ENCODE data around the gene GRIN3A.

GRIN3A gene

GRCh38 chr9:101702257-101702656 lies 36.2 kb downstream of the GRIN3A start:
- Histone ChIP-seq H3K36me3 (ENCODE audit: control insufficient read depth, insufficient read depth, low read length) (no peaks in the 10 kb centered on the region), H3K4me1 (ENCODE audit: control insufficient read depth, insufficient read depth, low read length) (no peaks in the 10 kb centered on the region), H3K27me3 (ENCODE audit: control insufficient read depth, insufficient read depth, low read length) (no peaks in the 10 kb centered on the region), H3K9me3 (ENCODE audit: control insufficient read depth, insufficient read depth, low read length) (no peaks in the 10 kb centered on the region), H3K9ac (ENCODE audit: low read depth, low read length) (no peak overlapping the region), H3K4me3 (ENCODE audit: low read depth, low read length) (no peak overlapping the region)

DNA sequence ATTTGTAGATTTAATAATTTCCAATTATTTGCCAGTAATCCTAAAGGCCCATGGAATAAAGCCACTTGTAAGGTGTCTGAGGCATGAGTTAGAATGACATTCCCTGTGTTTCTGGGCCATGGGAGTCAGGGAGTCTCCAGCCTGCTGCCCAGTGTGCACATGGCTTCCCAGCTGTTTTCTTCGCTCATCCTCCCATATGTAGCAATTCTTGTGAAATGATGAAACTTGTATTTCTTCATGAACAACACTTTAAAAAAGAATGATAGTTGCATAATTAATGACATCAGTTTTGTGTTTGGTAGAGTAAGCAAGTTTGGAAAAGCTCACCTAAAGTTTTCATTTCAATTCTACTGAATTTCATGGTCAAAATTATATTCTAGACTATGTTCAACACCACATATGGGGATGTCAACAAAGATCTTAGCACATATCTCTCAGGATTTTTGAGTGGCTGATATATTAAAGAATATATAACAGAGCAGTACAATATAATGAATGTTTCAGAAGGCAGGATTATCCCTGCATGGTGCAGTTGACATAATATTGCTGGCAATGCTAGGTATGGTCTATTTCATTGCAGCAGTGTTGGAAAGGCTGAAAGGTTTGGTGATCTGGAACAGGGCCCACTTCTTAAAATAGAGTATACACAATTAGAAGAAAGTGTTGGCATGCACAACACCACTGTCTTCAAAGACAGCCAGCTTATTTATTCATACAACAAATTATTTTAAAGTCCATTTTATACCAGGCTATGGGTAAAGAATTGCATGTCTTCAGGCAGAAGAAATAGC lies 44.7 kb downstream of the GRIN3A start:
- Histone ChIP-seq H3K4me1 (ENCODE audit: control insufficient read depth, insufficient read depth, low read length) (no peaks in the 10 kb centered on the region), H3K4me3 (ENCODE audit: low read depth, low read length) (no peak overlapping the region), H3K9me3 (ENCODE audit: control insufficient read depth, insufficient read depth, low read length) (no peaks in the 10 kb centered on the region), H3K27me3 (ENCODE audit: control insufficient read depth, insufficient read depth, low read length) (no peaks in the 10 kb centered on the region), H3K9ac (ENCODE audit: low read depth, low read length) (no peak overlapping the region), H3K36me3 (ENCODE audit: control insufficient read depth, insufficient read depth, low read length) (no peaks in the 10 kb centered on the region)

DNA sequence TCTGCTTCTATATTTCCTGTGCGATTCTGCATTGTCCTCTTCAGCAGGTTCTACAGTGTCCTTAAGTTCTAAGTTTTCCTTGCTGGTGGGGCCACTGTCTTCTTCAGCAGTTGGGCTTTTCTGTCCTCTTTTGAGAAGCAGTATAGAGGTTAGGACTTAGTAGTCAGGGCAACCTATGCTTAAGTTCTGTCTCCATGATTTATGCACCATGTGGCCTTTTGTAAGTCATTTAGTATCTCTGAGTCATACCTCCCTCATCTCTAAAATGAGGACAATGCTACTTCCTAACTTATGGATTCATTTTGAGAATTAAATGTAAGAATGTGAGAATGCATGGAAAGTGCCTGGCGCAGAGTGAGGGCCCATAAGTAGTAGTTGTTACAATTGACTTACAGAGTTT lies 46.8 kb downstream of the GRIN3A start:
- Histone ChIP-seq H3K9me3 (ENCODE audit: control insufficient read depth, insufficient read depth, low read length) (no peaks in the 10 kb centered on the region), H3K27me3 (ENCODE audit: control insufficient read depth, insufficient read depth, low read length) (no peaks in the 10 kb centered on the region), H3K4me3 (ENCODE audit: low read depth, low read length) (no peak overlapping the region), H3K4me1 (ENCODE audit: control insufficient read depth, insufficient read depth, low read length) (no peaks in the 10 kb centered on the region), H3K9ac (ENCODE audit: low read depth, low read length) (no peak overlapping the region), H3K36me3 (ENCODE audit: control insufficient read depth, insufficient read depth, low read length) (no peaks in the 10 kb centered on the region)

GRCh38 chr9:101689039-101689438 lies 49.4 kb downstream of the GRIN3A start:
- Histone ChIP-seq H3K9me3 (ENCODE audit: control insufficient read depth, insufficient read depth, low read length) (no peaks in the 10 kb centered on the region), H3K36me3 (ENCODE audit: control insufficient read depth, insufficient read depth, low read length) (no peaks in the 10 kb centered on the region), H3K9ac (ENCODE audit: low read depth, low read length) (no peak overlapping the region), H3K4me1 (ENCODE audit: control insufficient read depth, insufficient read depth, low read length) (no peaks in the 10 kb centered on the region), H3K27me3 (ENCODE audit: control insufficient read depth, insufficient read depth, low read length) (no peaks in the 10 kb centered on the region), H3K4me3 (ENCODE audit: low read depth, low read length) (no peak overlapping the region)

DNA sequence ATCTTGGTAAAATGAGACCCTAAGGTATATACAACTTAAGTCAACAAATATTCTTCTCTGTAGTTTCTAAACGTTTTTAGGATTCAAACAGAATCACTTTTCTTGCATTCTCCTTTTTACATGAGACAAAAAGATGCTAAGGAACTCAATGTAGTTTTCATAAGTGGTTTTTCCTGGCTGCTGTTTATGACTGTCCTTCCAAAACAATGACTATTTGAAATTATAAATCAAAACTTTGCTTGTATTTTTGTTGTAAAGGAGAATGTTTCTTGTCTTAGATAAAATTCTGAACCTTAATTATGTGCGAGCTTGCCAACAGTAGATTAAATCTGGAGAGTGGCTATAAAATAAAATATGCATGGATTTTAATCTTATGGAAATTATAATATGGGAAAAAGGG lies 53.8 kb downstream of the GRIN3A start:
- Histone ChIP-seq H3K4me3 (ENCODE audit: low read depth, low read length) (no peak overlapping the region), H3K9ac (ENCODE audit: low read depth, low read length) (no peak overlapping the region), H3K9me3 (ENCODE audit: control insufficient read depth, insufficient read depth, low read length) (no peaks in the 10 kb centered on the region), H3K36me3 (ENCODE audit: control insufficient read depth, insufficient read depth, low read length) (no peaks in the 10 kb centered on the region), H3K4me1 (ENCODE audit: control insufficient read depth, insufficient read depth, low read length) (no peaks in the 10 kb centered on the region), H3K27me3 (ENCODE audit: control insufficient read depth, insufficient read depth, low read length) (no peaks in the 10 kb centered on the region)

DNA sequence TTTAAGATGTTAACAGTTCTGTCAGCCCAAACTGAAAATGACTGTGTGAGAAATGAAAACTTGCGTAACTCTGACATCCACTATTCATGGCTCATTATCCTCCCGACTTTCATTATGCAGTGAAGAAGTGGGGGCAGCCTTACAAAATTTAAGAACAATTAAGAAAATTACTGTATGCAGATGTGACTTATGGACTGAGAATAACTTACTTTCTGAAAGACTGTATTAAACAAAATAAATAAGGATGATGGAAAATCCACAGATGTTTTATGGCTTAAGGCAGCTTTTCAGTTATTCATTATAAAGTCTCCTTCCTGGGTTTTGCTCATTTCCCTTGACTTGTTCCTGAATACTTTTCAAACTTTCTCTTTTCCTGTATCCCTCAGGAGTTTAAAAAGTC lies 55.2 kb downstream of the GRIN3A start:
- no peaks in the 10 kb centered on the region for H3K4me1 ChIP-seq (ENCODE audit: control insufficient read depth, insufficient read depth, low read length)
- H3K9ac ChIP-seq (ENCODE audit: low read depth, low read length) = no peak overlapping the region
- no peaks in the 10 kb centered on the region for H3K27me3 ChIP-seq (ENCODE audit: control insufficient read depth, insufficient read depth, low read length)
- H3K9me3 ChIP-seq (ENCODE audit: control insufficient read depth, insufficient read depth, low read length) = no peaks in the 10 kb centered on the region
- no peak overlapping the region for H3K4me3 ChIP-seq (ENCODE audit: low read depth, low read length)
- H3K36me3 ChIP-seq (ENCODE audit: control insufficient read depth, insufficient read depth, low read length) = no peaks in the 10 kb centered on the region

- no peaks in the 10 kb centered on the region for H3K9me3 ChIP-seq (ENCODE audit: control insufficient read depth, insufficient read depth, low read length)
- no peak overlapping the region for H3K9ac ChIP-seq (ENCODE audit: low read depth, low read length)
- H3K4me3 ChIP-seq (ENCODE audit: low read depth, low read length) = no peak overlapping the region
- H3K36me3 ChIP-seq (ENCODE audit: control insufficient read depth, insufficient read depth, low read length) = no peaks in the 10 kb centered on the region
- no peaks in the 10 kb centered on the region for H3K4me1 ChIP-seq (ENCODE audit: control insufficient read depth, insufficient read depth, low read length)
- H3K27me3 ChIP-seq (ENCODE audit: control insufficient read depth, insufficient read depth, low read length) = no peaks in the 10 kb centered on the region
These were observed 60.6 kb downstream of the GRIN3A start for GRCh38 chr9:101677861-101678260.

DNA sequence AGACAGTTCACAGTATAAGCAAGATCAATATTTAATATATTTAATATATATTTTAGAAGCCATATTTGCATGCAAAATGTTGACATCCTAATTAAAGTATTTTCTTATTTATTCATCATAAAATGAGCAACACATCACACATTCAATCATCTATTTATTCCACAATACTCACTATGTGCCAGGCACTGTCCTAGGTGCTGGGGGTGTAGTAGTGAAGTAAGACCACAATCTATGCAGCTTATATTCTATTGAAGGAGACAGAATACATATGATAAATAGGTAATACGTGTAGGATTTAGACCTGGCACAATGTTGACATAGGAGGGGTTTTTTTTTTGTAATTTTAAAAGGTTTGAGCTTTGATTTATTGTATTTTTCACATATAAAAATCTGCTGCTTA lies 63.1 kb downstream of the GRIN3A start:
- no peak overlapping the region for H3K4me3 ChIP-seq (ENCODE audit: low read depth, low read length)
- no peak overlapping the region for H3K9ac ChIP-seq (ENCODE audit: low read depth, low read length)
- no peaks in the 10 kb centered on the region for H3K36me3 ChIP-seq (ENCODE audit: control insufficient read depth, insufficient read depth, low read length)
- H3K27me3 ChIP-seq (ENCODE audit: control insufficient read depth, insufficient read depth, low read length) = no peaks in the 10 kb centered on the region
- no peaks in the 10 kb centered on the region for H3K9me3 ChIP-seq (ENCODE audit: control insufficient read depth, insufficient read depth, low read length)
- no peaks in the 10 kb centered on the region for H3K4me1 ChIP-seq (ENCODE audit: control insufficient read depth, insufficient read depth, low read length)

GRCh38 chr9:101674165-101674564 lies 64.3 kb downstream of the GRIN3A start:
- no peaks in the 10 kb centered on the region for H3K36me3 ChIP-seq (ENCODE audit: control insufficient read depth, insufficient read depth, low read length)
- H3K9ac ChIP-seq (ENCODE audit: low read depth, low read length) = no peak overlapping the region
- H3K9me3 ChIP-seq (ENCODE audit: control insufficient read depth, insufficient read depth, low read length) = no peaks in the 10 kb centered on the region
- no peak overlapping the region for H3K4me3 ChIP-seq (ENCODE audit: low read depth, low read length)
- no peaks in the 10 kb centered on the region for H3K27me3 ChIP-seq (ENCODE audit: control insufficient read depth, insufficient read depth, low read length)
- H3K4me1 ChIP-seq (ENCODE audit: control insufficient read depth, insufficient read depth, low read length) = no peaks in the 10 kb centered on the region

DNA sequence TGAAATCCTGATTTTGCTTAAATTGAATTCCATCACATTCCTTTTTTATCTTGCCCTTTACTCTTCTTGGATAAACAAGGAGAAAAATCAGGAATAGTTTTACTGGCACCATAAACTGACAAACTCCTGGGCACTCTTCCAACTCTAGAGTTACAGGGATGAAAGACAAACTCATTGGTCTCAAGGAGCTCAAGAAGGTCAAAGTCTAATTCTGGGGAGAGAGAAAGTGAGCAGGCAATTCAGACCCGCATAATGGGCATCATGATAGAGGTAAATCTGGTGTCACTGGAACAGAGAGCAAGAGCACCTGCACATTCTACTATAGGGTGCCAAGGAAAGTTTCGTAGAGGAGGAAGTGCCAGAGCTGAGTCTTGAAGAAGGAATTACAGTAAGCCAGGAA lies 64.8 kb downstream of the GRIN3A start:
- Histone ChIP-seq H3K27me3 (ENCODE audit: control insufficient read depth, insufficient read depth, low read length) (no peaks in the 10 kb centered on the region), H3K4me1 (ENCODE audit: control insufficient read depth, insufficient read depth, low read length) (peaks cover 4% of the 10 kb centered on the region), H3K36me3 (ENCODE audit: control insufficient read depth, insufficient read depth, low read length) (no peaks in the 10 kb centered on the region), H3K9me3 (ENCODE audit: control insufficient read depth, insufficient read depth, low read length) (no peaks in the 10 kb centered on the region), H3K4me3 (ENCODE audit: low read depth, low read length) (no peak overlapping the region), H3K9ac (ENCODE audit: low read depth, low read length) (no peak overlapping the region)

GRCh38 chr9:101671567-101671966 lies 66.9 kb downstream of the GRIN3A start:
- Histone ChIP-seq H3K4me1 (ENCODE audit: control insufficient read depth, insufficient read depth, low read length) (peaks cover 4% of the 10 kb centered on the region), H3K9ac (ENCODE audit: low read depth, low read length) (no peak overlapping the region), H3K27me3 (ENCODE audit: control insufficient read depth, insufficient read depth, low read length) (no peaks in the 10 kb centered on the region), H3K36me3 (ENCODE audit: control insufficient read depth, insufficient read depth, low read length) (no peaks in the 10 kb centered on the region), H3K4me3 (ENCODE audit: low read depth, low read length) (no peak overlapping the region), H3K9me3 (ENCODE audit: control insufficient read depth, insufficient read depth, low read length) (no peaks in the 10 kb centered on the region)

- no peak overlapping the region for H3K4me3 ChIP-seq (ENCODE audit: low read depth, low read length)
- H3K9me3 ChIP-seq (ENCODE audit: control insufficient read depth, insufficient read depth, low read length) = no peaks in the 10 kb centered on the region
These were observed 70.0 kb downstream of the GRIN3A start for GRCh38 chr9:101668421-101668820.

More at GRCh38 chr9:101668421-101668820, 70.0 kb downstream of the GRIN3A start:
- Histone ChIP-seq H3K9ac (ENCODE audit: low read depth, low read length) (no peak overlapping the region), H3K27me3 (ENCODE audit: control insufficient read depth, insufficient read depth, low read length) (no peaks in the 10 kb centered on the region), H3K4me1 (ENCODE audit: control insufficient read depth, insufficient read depth, low read length) (peaks cover 4% of the 10 kb centered on the region), H3K36me3 (ENCODE audit: control insufficient read depth, insufficient read depth, low read length) (no peaks in the 10 kb centered on the region)
